ENCODE measurements around the gene ARAP2. TPM values are rescaled to one million over a fixed set of nuclear protein-coding genes. Genes with fewer than 3 reads are reported as not detected.

The ARAP2 gene
- total RNA-seq, 1 experiment from 2014 or later = 13.6 TPM

- no peak for ATAC-seq
- RAD21 ChIA-PET (ENCODE audit: low non-redundant PET in 1 of 2, low total read pairs in 2 of 2, uncharacterized antibody in 2 of 2, unreplicated experiment in 2 of 2) = no interaction called here
- intact Hi-C loops (cut with micrococcal nuclease) = loop anchor here (5.0 kb wide), 1 partner anchor 1379 kb away; no protein-coding TSS in a partner anchor
Measured at GRCh38 chr4:36211084-36211483, 33.2 kb downstream of the ARAP2 start.

More at GRCh38 chr4:36211084-36211483, 33.2 kb downstream of the ARAP2 start:
- no peak for DNase-seq (ENCODE audit: low read depth, low spot score)
- no peaks in the 10 kb centered on the region; the same call in 1 of the 2 replicates for H4K20me1 ChIP-seq (ENCODE audit: insufficient read depth)
- peaks cover 2 to 4% of the 10 kb centered on the region in 2 experiments; a peak in 1 of 4 replicates for H3K36me3 ChIP-seq (ENCODE audit: control insufficient read depth in 1 of 2, insufficient read depth in 2 of 2, low read length in 2 of 2)
- no peak overlapping the region for H3K9ac ChIP-seq (ENCODE audit: low read length)
- POLR2A ChIA-PET = no interaction called here
- no peaks in the 10 kb centered on the region for H3K4me1 ChIP-seq (ENCODE audit: control insufficient read depth in 1 of 2, insufficient read depth in 2 of 2, low read length in 2 of 2)
- no peak for TF ChIP-seq ZBTB33 (IDR thresholded peaks at IDR 0.05; ENCODE audit: extremely low read depth, insufficient replicate concordance, low read length)
- no peak for TF ChIP-seq CTCF (IDR thresholded peaks at IDR 0.05 in 2 of 3, conservative IDR thresholded peaks at IDR 0.05 in 1 of 3; ENCODE audit: borderline replicate concordance in 1 of 3, insufficient read depth in 1 of 3, low read depth in 2 of 3, low read length in 2 of 3)
- no peak for TF ChIP-seq SP1 (IDR thresholded peaks at IDR 0.05; ENCODE audit: low read depth)
- H3K79me2 ChIP-seq (ENCODE audit: insufficient read depth, low read length) = peaks cover 24% of the 10 kb centered on the region
- H3K9me3 ChIP-seq (ENCODE audit: control insufficient read depth in 1 of 2, insufficient read depth in 1 of 2, low read depth in 1 of 2, low read length in 2 of 2) = no peaks in the 10 kb centered on the region
- no TSS peak for BruUV-seq (replicated peaks)
- no peak overlapping the region for H3K4me2 ChIP-seq (ENCODE audit: low read length)
- no peak overlapping the region for H3K4me3 ChIP-seq (replicated peaks in 1 of 2; ENCODE audit: low read depth in 1 of 2, low read length in 2 of 2)
- no peaks in the 10 kb centered on the region for H3K9me2 ChIP-seq (ENCODE audit: insufficient read depth)
- H3K27ac ChIP-seq (ENCODE audit: low read depth, low read length) = no peak overlapping the region
- no peaks in the 10 kb centered on the region for H3K27me3 ChIP-seq (ENCODE audit: insufficient read depth, low read length)
- CTCF ChIA-PET = no interaction called here
- H2AFZ ChIP-seq (ENCODE audit: low read depth, low read length, poor library complexity, severe bottlenecking) = no peak overlapping the region

Data from HCT116 (cell line).